HL-60 (cell line): ENCODE data around the gene METTL2A.
"Not testable (repeated sequence)": the region's sequence is repeated elsewhere in the genome, so short reads cannot be mapped to it uniquely, and the experiment has no call there.

Source experiments
- POLR2AphosphoS5 ChIP-seq: IDR thresholded peaks from 2 replicates; pipeline ENCODE4 v1.6.1; 2012; ENCODE audit warnings: low read depth
- TF ChIP-seq, protein P1 (sequence below): IDR thresholded peaks from one replicate; pipeline ENCODE4 v1.5.1; 2011; ENCODE audit warnings: low read length, control low read depth, inconsistent platforms; ENCODE audit not compliant: insufficient read depth

GRCh38 chr17:62470666-62471379 lies 47.1 kb downstream of the METTL2A start:
- peak; percentile 87 for TF ChIP-seq POLR2AphosphoS5
- TF ChIP-seq, protein P1, sequence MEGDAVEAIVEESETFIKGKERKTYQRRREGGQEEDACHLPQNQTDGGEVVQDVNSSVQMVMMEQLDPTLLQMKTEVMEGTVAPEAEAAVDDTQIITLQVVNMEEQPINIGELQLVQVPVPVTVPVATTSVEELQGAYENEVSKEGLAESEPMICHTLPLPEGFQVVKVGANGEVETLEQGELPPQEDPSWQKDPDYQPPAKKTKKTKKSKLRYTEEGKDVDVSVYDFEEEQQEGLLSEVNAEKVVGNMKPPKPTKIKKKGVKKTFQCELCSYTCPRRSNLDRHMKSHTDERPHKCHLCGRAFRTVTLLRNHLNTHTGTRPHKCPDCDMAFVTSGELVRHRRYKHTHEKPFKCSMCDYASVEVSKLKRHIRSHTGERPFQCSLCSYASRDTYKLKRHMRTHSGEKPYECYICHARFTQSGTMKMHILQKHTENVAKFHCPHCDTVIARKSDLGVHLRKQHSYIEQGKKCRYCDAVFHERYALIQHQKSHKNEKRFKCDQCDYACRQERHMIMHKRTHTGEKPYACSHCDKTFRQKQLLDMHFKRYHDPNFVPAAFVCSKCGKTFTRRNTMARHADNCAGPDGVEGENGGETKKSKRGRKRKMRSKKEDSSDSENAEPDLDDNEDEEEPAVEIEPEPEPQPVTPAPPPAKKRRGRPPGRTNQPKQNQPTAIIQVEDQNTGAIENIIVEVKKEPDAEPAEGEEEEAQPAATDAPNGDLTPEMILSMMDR = not testable (repeated sequence)
